Astrocyte (in vitro differentiated cells and primary cell): ENCODE results near the gene KCP. TPM values are rescaled to one million over a fixed set of nuclear protein-coding genes. Genes with fewer than 3 reads are reported as not detected.

Source experiments
- DNase-seq: peaks from one replicate; pipeline ENCODE4 v3.0.0-alpha.2; 2010; ENCODE audit warnings: low read depth
- FAIRE-seq: peaks from 2 replicates; lab custom pipeline; 2011; peaks lifted over from hg19 to GRCh38; lab: Jason Lieb, UNC
- H2AFZ ChIP-seq: 2 replicates; pipeline ENCODE4 v1.6.0; 2012; ENCODE audit warnings: low read depth, low read length, inconsistent platforms
- H3K27ac ChIP-seq: 2 replicates; pipeline ENCODE4 v1.5.1; 2011; ENCODE audit warnings: low read depth, low read length, inconsistent platforms
- H3K27me3 ChIP-seq: 2 replicates; pipeline ENCODE4 v1.6.0; 2011; ENCODE audit warnings: low read length, inconsistent platforms; ENCODE audit not compliant: insufficient read depth
- H3K36me3 ChIP-seq: 2 replicates; pipeline ENCODE4 v1.5.1; 2011; ENCODE audit warnings: low read length, inconsistent platforms; ENCODE audit not compliant: insufficient read depth
- H3K4me1 ChIP-seq: 2 replicates; pipeline ENCODE4 v1.5.1; 2011; ENCODE audit warnings: low read length, inconsistent platforms; ENCODE audit not compliant: insufficient read depth
- H3K4me2 ChIP-seq: 2 replicates; pipeline ENCODE4 v1.6.0; 2012; ENCODE audit warnings: low read length, inconsistent platforms
- H3K4me3 ChIP-seq: 2 replicates; pipeline ENCODE4 v1.5.1; 2011; ENCODE audit warnings: low read depth, mild to moderate bottlenecking, low read length, inconsistent platforms; ENCODE audit not compliant: insufficient read depth
- H3K79me2 ChIP-seq: 2 replicates; pipeline ENCODE4 v1.6.0; 2012; ENCODE audit warnings: mild to moderate bottlenecking, low read length, inconsistent platforms; ENCODE audit not compliant: insufficient read depth
- H3K9ac ChIP-seq: 2 replicates; pipeline ENCODE4 v1.6.0; 2012; ENCODE audit warnings: mild to moderate bottlenecking, low read length, inconsistent platforms
- H3K9me3 ChIP-seq: 2 replicates; pipeline ENCODE4 v1.5.1; 2012; ENCODE audit warnings: low read depth, mild to moderate bottlenecking, low read length, inconsistent platforms; ENCODE audit not compliant: insufficient read depth
- H4K20me1 ChIP-seq: 2 replicates; pipeline ENCODE4 v1.6.0; 2012; ENCODE audit warnings: low read length, inconsistent platforms; ENCODE audit not compliant: insufficient read depth
- H3K27ac Mint-ChIP-seq: one replicate; pipeline ENCODE4 v1.8.0; 2021; ENCODE audit warnings: mild to moderate bottlenecking, mixed read lengths; ENCODE audit not compliant: unreplicated experiment
- H3K27me3 Mint-ChIP-seq: one replicate; pipeline ENCODE4 v1.8.0; 2021; ENCODE audit warnings: low read depth, mixed read lengths; ENCODE audit not compliant: unreplicated experiment
- H3K36me3 Mint-ChIP-seq: one replicate; pipeline ENCODE4 v1.8.0; 2021; ENCODE audit warnings: low read depth, mixed read lengths; ENCODE audit not compliant: unreplicated experiment
- H3K4me1 Mint-ChIP-seq: one replicate; pipeline ENCODE4 v1.8.0; 2021; ENCODE audit warnings: low read depth, mixed read lengths; ENCODE audit not compliant: unreplicated experiment
- H3K4me3 Mint-ChIP-seq: one replicate; pipeline ENCODE4 v1.8.0; 2021; ENCODE audit warnings: mild to moderate bottlenecking, moderate library complexity, mixed read lengths; ENCODE audit not compliant: unreplicated experiment
- H3K9me3 Mint-ChIP-seq: one replicate; pipeline ENCODE4 v1.8.0; 2021; ENCODE audit warnings: mild to moderate bottlenecking, mixed read lengths; ENCODE audit not compliant: unreplicated experiment
- EZH2 ChIP-seq: IDR thresholded peaks from 2 replicates; pipeline ENCODE4 v1.6.1; 2012; ENCODE audit warnings: mild to moderate bottlenecking, low read length, inconsistent platforms; ENCODE audit not compliant: insufficient read depth
- total RNA-seq: library from RNA; stranded (reverse); gene quantifications from 2 replicates; pipeline ENCODE4 v1.2.1, GENCODE V29; 2021
- TF ChIP-seq, protein P1 (sequence below): IDR thresholded peaks from 2 replicates; pipeline ENCODE4 v1.5.1; 2011; ENCODE audit warnings: low read depth, mild to moderate bottlenecking, inconsistent platforms, low read length, moderate library complexity; ENCODE audit not compliant: insufficient read depth

The KCP gene
- total RNA-seq, 1 donor from 2014 or later = 0.20 TPM

- H3K27ac ChIP-seq = no peak overlapping the region
- no peak overlapping the region for H3K9ac ChIP-seq
- FAIRE-seq = no peak
- peak; percentile 37 for DNase-seq
- Mint-ChIP-seq H3K27ac (no peak overlapping the region), H3K36me3 (no peaks in the 10 kb centered on the region), H3K9me3 (no peaks in the 10 kb centered on the region), H3K4me1 (no peaks in the 10 kb centered on the region), H3K27me3 (peaks cover 42% of the 10 kb centered on the region), H3K4me3 (no peak overlapping the region)
- no peak overlapping the region for H3K4me3 ChIP-seq
- no peaks in the 10 kb centered on the region for H3K27me3 ChIP-seq
- no peaks in the 10 kb centered on the region for H4K20me1 ChIP-seq
- TF ChIP-seq EZH2 = no peak
- TF ChIP-seq, protein P1, sequence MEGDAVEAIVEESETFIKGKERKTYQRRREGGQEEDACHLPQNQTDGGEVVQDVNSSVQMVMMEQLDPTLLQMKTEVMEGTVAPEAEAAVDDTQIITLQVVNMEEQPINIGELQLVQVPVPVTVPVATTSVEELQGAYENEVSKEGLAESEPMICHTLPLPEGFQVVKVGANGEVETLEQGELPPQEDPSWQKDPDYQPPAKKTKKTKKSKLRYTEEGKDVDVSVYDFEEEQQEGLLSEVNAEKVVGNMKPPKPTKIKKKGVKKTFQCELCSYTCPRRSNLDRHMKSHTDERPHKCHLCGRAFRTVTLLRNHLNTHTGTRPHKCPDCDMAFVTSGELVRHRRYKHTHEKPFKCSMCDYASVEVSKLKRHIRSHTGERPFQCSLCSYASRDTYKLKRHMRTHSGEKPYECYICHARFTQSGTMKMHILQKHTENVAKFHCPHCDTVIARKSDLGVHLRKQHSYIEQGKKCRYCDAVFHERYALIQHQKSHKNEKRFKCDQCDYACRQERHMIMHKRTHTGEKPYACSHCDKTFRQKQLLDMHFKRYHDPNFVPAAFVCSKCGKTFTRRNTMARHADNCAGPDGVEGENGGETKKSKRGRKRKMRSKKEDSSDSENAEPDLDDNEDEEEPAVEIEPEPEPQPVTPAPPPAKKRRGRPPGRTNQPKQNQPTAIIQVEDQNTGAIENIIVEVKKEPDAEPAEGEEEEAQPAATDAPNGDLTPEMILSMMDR = peak; percentile 56
- H3K79me2 ChIP-seq = no peaks in the 10 kb centered on the region
- H3K4me2 ChIP-seq = peak overlapping the region; percentile 37
- no peaks in the 10 kb centered on the region for H3K9me3 ChIP-seq
- no peak overlapping the region for H2AFZ ChIP-seq
- no peaks in the 10 kb centered on the region for H3K36me3 ChIP-seq
- no peaks in the 10 kb centered on the region for H3K4me1 ChIP-seq
These were observed 30.4 kb downstream of the KCP start for GRCh38 chr7:128879939-128880746.

GRCh38 chr7:128879461-128879938 is 31.0 kb downstream of the KCP start:
- H3K36me3 ChIP-seq = no peaks in the 10 kb centered on the region
- H2AFZ ChIP-seq = no peak overlapping the region
- no peaks in the 10 kb centered on the region for H3K79me2 ChIP-seq
- DNase-seq = no peak
- H3K9me3 ChIP-seq = no peaks in the 10 kb centered on the region
- Mint-ChIP-seq H3K9me3 (no peaks in the 10 kb centered on the region), H3K36me3 (no peaks in the 10 kb centered on the region), H3K27ac (no peak overlapping the region), H3K4me1 (no peaks in the 10 kb centered on the region), H3K4me3 (no peak overlapping the region), H3K27me3 (peaks cover 37% of the 10 kb centered on the region)
- no peak for TF ChIP-seq EZH2
- TF ChIP-seq, protein P1 = no peak
- no peak overlapping the region for H3K9ac ChIP-seq
- no peak for FAIRE-seq
- H3K27me3 ChIP-seq = no peaks in the 10 kb centered on the region
- no peaks in the 10 kb centered on the region for H4K20me1 ChIP-seq
- H3K4me1 ChIP-seq = no peaks in the 10 kb centered on the region
- no peak overlapping the region for H3K27ac ChIP-seq
- H3K4me3 ChIP-seq = no peak overlapping the region
- peak overlapping the region; percentile 37 for H3K4me2 ChIP-seq
